Subcutaneous abdominal adipose tissue (tissue), 5 donors: ENCODE measurements around the gene INSRR.

ENCODE experiments used
- H3K27ac ChIP-seq: one replicate; pipeline ENCODE4 v1.7.0; 2013; ENCODE audit warnings: low read depth, mild to moderate bottlenecking, inconsistent platforms, low read length, moderate library complexity
- H3K27me3 ChIP-seq, 5 donors: one replicate each; pipeline ENCODE4 v1.7.0; 2013; ENCODE audit warnings: low read length in 5 of 5, inconsistent platforms in 1 of 5; ENCODE audit not compliant: control insufficient read depth in 5 of 5, insufficient read depth in 4 of 5
- H3K36me3 ChIP-seq, 5 donors: one replicate each; pipeline ENCODE4 v1.7.0; 2013; ENCODE audit warnings: low read length in 5 of 5; ENCODE audit not compliant: control insufficient read depth in 5 of 5, insufficient read depth in 5 of 5
- H3K4me1 ChIP-seq, 5 donors: one replicate each; pipeline ENCODE4 v1.7.0; 2013; ENCODE audit warnings: low read length in 5 of 5, mild to moderate bottlenecking in 3 of 5, moderate library complexity in 1 of 5; ENCODE audit not compliant: control insufficient read depth in 5 of 5, insufficient read depth in 5 of 5
- H3K4me3 ChIP-seq, 5 donors: one replicate each; pipeline ENCODE4 v1.7.0; 2013; ENCODE audit warnings: low read length in 5 of 5, low read depth in 1 of 5
- H3K9ac ChIP-seq, 5 donors: one replicate each; pipeline ENCODE4 v1.7.0; 2013; ENCODE audit warnings: low read length in 5 of 5, mild to moderate bottlenecking in 4 of 5, moderate library complexity in 3 of 5
- H3K9me3 ChIP-seq, 5 donors: one replicate each; pipeline ENCODE4 v1.7.0; 2013; ENCODE audit warnings: low read length in 5 of 5; ENCODE audit not compliant: control insufficient read depth in 5 of 5
- donor health status: healthy.
- donor health status: healthy.
- donor health status: healthy.
- donor health status: healthy.
- donor health status: healthy.

The INSRR gene

DNA sequence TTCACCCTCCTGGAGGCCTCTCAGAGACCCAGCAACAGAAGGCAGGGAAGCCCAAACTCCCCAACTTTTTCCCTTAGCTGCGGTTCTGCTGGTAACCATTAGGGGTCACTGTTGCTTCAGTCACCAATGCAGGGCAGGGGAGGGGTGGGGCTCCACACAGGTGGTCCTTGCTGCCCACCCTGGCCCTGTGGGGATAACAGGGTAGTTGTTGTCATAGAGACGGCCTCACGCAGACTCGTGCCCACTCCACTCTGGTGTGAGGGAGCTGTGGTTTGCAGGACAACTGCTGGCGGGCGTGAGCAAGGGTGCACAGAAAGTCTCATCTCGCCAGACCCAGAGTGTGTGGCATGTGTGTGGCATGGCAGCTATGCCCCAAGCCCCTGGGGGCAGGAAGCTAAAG lies 19.9 kb downstream of the INSRR start:
- Histone ChIP-seq H3K9ac (no peak overlapping the region), H3K4me1 (no peaks in the 10 kb centered on the region), H3K27me3 (peaks cover 2 to 50% (median 24%) of the 10 kb centered on the region in 5 donors), H3K36me3 (no peaks in the 10 kb centered on the region), H3K4me3 (no peak overlapping the region), H3K27ac (no peak overlapping the region), H3K9me3 (no peaks in the 10 kb centered on the region)

DNA sequence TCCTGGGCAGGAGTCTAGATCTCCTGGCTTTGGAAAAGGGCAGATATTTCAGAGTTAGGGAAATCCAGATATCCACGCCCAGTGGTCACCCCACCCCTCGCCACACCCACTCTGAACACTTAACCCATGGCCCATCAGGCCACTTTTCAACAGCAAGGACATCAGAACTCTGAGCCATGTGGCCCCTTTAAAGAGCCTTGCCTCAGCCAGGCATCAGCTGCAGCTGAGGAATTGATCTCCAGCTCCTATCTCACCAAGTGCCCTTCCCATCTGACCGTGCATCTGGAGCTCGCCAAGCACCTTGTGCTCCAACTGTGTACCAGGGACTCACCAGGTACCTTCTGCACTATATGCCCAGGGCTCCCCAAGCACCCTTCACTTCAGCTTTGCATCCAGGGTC lies 22.0 kb downstream of the INSRR start:
- no peaks in the 10 kb centered on the region for H3K36me3 ChIP-seq
- no peaks in the 10 kb centered on the region for H3K9me3 ChIP-seq
- no peak overlapping the region for H3K4me3 ChIP-seq
- no peak overlapping the region for H3K27ac ChIP-seq
- no peaks in the 10 kb centered on the region for H3K4me1 ChIP-seq
- H3K27me3 ChIP-seq = peaks cover 0 to 30% (median 15%) of the 10 kb centered on the region in 5 donors
- peak overlapping the region in 1 of 5 donors; percentile 31 for H3K9ac ChIP-seq

DNA sequence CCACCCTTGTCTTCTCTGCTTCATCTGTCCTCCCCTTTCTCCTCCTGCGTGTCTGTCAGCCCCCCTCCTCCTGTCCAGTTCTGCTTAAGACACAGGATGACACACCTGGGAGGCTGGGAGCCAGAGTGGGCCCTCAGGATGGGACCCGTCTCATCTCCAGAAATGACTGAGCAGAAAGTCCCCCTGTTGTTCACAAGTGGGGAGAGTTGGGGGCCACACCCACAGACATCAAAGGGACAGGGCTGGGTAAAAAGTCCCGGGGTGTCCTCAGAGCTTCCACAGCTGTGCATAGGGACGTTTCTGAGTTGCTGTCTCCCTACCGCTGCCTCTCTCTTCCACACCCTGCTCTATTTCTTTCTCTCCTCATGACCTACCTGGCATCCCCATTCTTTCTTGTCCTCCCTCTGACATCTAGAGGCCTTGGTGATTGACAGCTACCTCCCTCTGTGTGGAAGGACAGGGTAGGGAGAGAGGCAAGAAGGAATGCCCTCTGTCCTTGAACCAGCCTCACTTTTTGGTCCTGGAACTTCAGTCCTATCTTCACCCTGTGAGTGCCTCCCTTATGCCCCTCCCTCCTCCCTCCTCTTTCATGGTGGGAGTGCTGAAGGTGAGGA lies 22.8 kb downstream of the INSRR start:
- no peaks in the 10 kb centered on the region for H3K4me1 ChIP-seq
- H3K4me3 ChIP-seq = no peak overlapping the region
- H3K9ac ChIP-seq = no peak overlapping the region
- no peaks in the 10 kb centered on the region for H3K9me3 ChIP-seq
- no peaks in the 10 kb centered on the region for H3K36me3 ChIP-seq
- H3K27ac ChIP-seq = no peak overlapping the region
- peaks cover 0 to 27% (median 11%) of the 10 kb centered on the region in 5 donors for H3K27me3 ChIP-seq

DNA sequence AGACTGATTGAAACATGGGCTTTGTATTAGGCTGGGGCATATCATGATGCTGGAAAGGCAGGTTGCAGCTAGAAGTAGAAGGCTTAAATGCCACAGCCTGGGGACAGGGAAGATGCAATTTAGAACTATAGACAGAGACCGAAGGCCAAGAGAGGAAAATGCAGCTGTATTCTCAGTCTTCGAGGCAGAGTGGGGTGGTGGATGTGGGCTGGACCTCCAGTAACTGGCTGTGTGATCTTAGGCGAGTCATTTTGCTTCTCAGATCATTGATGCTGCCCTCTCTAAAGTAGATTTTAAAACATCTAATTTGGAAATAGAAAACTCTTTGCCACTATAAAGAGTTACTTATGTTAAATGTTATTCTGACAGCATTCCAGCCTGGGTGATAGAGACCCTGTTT lies 24.6 kb downstream of the INSRR start:
- Histone ChIP-seq H3K4me3 (no peak overlapping the region), H3K27me3 (peaks cover 0 to 15% (median 8%) of the 10 kb centered on the region in 5 donors), H3K4me1 (no peaks in the 10 kb centered on the region), H3K36me3 (no peaks in the 10 kb centered on the region), H3K9ac (no peak overlapping the region), H3K9me3 (no peaks in the 10 kb centered on the region), H3K27ac (no peak overlapping the region)

DNA sequence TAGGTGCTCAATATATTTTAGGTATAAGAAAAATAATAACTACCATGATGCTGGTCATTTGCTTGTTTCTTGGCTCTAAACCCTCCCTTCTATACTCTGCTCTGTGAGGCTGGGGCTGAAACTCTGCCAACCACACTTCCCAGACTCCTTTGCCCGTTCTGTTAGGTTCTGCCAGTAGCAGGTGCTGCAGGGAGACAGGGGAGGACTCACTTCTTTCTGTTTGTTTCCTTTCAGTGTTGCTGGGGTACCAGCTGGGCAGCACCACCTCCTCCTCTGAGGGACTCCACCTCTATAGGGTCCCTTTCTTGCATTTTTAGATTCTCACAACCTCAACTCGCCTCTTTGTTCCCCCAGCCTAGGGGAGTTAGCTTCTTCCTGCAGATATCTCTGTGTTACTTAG lies 25.3 kb downstream of the INSRR start:
- no peaks in the 10 kb centered on the region for H3K36me3 ChIP-seq
- H3K4me3 ChIP-seq = no peak overlapping the region
- H3K4me1 ChIP-seq = no peaks in the 10 kb centered on the region
- H3K27ac ChIP-seq = no peak overlapping the region
- peaks cover 0 to 10% (median 6%) of the 10 kb centered on the region in 5 donors for H3K27me3 ChIP-seq
- H3K9ac ChIP-seq = no peak overlapping the region
- H3K9me3 ChIP-seq = no peaks in the 10 kb centered on the region

DNA sequence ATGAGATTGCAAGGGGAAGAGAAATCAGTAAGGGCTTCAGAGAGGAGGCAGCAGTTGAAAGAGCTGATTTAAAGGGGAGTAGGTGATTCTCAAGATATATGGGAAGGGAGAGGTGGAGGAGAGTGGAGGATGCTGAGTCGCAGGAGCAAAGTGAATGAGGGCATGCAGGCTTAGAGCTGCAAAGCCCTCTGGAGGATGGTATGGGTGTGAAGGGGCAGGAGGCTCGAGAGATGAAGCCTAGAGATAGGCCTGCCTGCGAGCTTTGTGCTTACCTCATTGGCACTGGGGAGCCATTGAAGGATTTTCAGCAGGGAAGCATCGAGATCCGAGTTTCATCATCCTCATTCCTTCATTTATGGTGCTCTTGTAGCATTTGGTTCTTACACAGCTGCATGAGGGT lies 26.5 kb downstream of the INSRR start:
- Histone ChIP-seq H3K36me3 (no peaks in the 10 kb centered on the region), H3K27me3 (peaks cover 0 to 8% (median 6%) of the 10 kb centered on the region in 5 donors), H3K27ac (no peak overlapping the region), H3K9ac (no peak overlapping the region), H3K4me1 (no peaks in the 10 kb centered on the region), H3K4me3 (no peak overlapping the region), H3K9me3 (no peaks in the 10 kb centered on the region)

DNA sequence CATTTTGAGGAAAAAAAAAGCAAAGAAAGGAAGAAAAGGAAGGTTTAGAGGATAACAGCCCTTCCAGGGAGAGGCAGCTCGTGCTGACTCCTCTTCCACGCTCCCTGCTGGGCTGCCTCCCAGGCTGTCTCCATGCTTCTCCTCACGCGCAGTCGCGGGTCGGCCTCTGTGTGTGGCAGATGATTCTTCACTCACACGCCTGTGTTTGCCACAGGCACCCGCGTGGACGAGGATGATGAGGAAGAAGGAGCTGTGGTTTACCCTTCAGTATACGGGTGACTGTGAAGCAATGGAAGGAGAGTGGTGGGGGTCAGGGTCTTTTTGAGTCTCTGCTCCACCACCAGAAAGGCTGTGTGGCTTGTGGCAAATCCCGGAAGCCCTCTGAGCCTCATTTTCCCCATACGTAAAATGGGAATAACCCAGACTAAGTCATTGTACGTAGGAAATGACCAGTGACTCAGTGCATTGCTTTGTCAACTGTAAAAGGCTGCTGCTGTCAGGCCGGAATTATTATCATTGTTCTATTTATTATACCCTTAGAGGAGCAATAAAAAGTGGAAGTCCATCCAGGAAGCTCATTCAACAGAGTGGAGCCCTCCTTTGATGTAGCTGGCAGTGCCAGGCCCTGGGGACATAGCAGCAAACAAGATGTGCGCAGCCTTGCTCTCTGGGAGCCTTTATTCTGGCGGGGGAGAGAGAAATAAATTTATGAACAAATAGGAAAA lies 30.4 kb downstream of the INSRR start:
- Histone ChIP-seq H3K9me3 (no peaks in the 10 kb centered on the region), H3K4me3 (no peak overlapping the region), H3K4me1 (no peaks in the 10 kb centered on the region)

DNA sequence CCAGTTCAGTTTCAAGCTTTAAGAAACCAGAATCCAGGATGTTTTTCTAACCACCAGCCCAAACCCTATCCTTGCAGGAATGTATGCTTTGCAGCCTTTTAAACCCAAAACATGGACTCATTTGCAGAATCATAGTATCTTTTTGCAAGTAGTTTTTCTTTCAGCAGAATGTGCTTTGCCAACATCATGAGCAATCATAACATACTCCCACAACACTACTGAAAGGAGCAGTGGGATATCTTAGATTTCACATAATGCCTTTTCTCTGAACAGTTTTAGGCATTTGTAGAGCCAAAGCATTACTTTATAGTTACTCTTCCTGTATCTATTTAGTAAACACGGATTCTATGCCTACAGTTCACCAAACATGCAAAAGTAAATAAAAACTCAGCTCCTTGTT lies 32.3 kb downstream of the INSRR start:
- Histone ChIP-seq H3K4me3 (no peak overlapping the region), H3K27ac (no peak overlapping the region), H3K27me3 (peaks cover 0 to 4% (median 0%) of the 10 kb centered on the region in 5 donors), H3K9me3 (no peaks in the 10 kb centered on the region), H3K9ac (no peak overlapping the region), H3K36me3 (no peaks in the 10 kb centered on the region), H3K4me1 (no peaks in the 10 kb centered on the region)

More for the DNA sequence above, 30.4 kb downstream of the INSRR start:
- Histone ChIP-seq H3K9ac (no peak overlapping the region), H3K27ac (no peak overlapping the region), H3K36me3 (no peaks in the 10 kb centered on the region), H3K27me3 (peaks cover 0 to 4% (median 2%) of the 10 kb centered on the region in 5 donors)

DNA sequence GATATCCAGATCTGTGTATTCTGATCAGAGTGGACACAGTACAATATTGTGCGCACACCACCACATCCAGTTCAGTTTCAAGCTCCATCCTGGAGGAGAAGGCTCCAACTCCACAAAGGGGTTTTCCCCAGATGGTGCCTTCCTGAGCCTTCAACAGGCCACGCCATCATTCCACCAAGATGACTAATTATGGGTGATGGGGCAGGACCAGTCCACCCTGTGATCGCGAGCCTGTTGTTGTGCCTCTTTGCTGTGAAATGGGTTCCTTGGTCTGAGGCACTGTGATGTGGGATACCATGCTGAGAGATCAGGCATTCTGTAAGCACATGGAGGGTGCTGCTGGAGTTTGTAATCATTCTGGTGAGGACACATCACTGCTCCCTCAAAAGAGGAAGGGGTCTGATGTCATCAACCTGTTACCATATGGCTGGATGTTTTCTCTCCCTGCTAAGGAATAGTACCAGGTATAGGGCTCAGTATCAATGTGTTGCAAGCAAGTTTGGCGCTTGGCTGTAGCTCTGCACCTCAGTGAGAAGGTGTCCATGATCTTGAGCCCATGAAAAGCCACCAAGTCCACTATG lies 35.6 kb downstream of the INSRR start:
- H3K9ac ChIP-seq = no peak overlapping the region
- no peaks in the 10 kb centered on the region for H3K4me1 ChIP-seq
- H3K9me3 ChIP-seq = no peaks in the 10 kb centered on the region
- H3K27me3 ChIP-seq = no peaks in the 10 kb centered on the region
- H3K4me3 ChIP-seq = no peak overlapping the region
- H3K36me3 ChIP-seq = no peaks in the 10 kb centered on the region
- no peak overlapping the region for H3K27ac ChIP-seq

DNA sequence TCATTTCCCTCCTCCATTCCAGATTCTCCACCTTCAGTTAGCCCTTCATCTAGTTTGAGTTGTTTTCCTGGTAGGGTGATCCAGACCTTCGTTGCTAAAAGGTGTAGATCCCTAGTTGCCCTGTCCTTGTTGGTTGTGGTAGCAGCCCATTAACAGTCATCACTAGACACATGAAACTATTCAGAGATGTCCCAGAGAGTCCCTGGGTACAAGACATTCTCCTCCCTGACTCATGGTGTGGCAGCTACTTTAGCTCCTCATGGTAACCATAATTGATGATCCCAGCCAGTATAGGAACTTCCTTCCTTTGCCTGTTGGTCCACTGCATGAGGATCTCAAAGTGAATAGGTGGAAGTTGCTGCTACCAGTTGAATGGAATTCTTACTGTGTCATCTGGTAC lies 36.2 kb downstream of the INSRR start:
- Histone ChIP-seq H3K4me1 (no peaks in the 10 kb centered on the region), H3K27me3 (no peaks in the 10 kb centered on the region), H3K27ac (no peak overlapping the region), H3K9me3 (no peaks in the 10 kb centered on the region), H3K36me3 (no peaks in the 10 kb centered on the region), H3K9ac (no peak overlapping the region), H3K4me3 (no peak overlapping the region)
